Limb (tissue), 2 donors: ENCODE measurements around the gene RHO.
A peak's percentile ranks its signal among the peaks of the same experiment; 100 is the strongest.

ENCODE experiments used
- DNase-seq, 2 donors: peaks; one replicate each; pipeline ENCODE4 v3.0.0-alpha.2; 2016; ENCODE audit errors: extremely low spot score in 2 of 2

The RHO gene

DNA sequence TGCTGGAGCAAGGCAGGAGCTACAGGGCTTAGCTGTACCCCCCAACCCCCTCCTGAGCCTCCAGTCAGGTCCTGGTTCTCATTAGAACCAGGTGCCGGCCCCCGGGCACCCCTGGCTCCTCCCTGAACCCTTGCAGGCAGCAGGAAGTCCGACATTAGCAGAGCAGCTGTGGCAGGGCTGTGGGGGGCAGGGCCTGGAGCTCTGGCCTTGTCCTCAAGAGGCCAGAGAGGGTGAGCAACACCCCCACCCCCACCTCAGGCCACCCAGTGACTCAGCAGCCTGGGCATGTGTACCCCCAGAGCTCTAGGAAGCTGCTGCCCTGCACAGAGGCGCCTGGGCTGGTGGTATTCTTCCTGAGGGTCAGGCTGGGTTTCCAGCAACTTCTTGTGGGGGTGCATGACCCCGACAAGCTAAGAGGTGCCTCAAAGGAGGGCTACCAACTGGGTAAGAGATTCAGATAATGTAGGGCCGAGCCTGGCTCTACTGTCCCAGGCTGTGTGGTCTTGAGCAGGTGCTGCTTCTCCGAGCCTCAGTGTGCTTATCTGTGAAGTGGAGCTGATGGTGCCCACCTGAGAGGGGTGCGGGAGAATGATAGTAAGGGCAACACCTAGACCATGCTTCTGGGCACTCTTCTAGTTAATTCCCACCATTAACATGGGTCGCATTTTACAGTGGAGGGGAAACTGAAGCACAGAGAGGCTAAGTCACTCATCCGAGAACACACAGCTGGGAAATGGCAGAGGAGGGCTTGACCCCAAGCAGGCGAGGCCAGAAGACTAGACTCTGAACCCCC lies 30.5 kb downstream of the RHO start:
- DNase-seq = no peak

DNA sequence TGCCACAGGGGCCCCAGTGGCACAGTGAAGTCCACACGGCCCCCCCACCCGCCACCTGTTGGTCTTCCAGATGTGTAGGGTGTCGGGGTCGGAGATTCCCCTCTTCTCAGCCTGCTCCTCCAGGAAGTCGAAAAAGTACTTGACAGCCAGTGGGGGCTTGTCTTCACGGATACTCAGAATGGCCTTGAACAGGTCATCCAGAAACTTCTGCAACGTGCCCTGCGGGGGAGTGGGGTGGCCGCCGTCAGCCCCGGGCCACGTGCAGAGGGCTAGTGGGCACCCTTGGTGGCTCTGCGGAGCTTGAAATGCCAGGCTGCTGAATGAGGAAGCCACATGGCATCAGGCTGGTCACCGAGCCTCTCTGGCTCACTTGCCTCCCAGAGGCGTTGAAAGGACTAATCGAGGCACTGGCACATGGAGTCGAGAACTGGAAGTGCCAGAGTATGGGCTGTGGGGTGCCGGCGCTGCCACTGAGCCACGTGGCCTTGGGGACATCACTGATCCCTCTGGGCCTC lies 31.2 kb downstream of the RHO start:
- DNase-seq = no peak

DNA sequence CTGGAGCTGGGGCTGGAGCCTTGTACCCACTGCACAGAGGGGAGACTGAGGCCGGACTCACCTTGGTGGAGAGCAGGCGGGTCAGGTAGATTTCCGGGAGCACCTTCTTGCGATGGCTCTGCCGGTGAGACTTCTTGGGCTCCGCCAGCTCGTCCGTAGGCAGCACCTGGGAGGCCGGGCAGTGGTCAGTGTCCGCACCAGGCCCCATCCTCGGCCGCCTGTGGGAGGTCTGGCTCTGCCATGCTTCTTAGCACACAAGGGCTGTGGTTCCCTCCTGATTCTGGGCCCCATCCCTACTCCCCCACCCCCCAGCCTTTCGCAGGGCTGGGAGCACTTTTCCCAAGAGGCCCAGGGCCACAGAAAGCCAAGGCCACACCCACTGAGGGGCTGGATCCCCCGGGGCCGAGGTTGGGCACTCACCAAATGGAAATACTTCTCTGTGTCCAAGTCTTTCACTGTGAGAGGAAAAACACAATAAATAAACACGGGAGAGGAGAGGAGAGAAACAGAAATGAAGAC lies 31.9 kb downstream of the RHO start:
- peak in 1 of 2 donors; percentile 23 for DNase-seq

DNA sequence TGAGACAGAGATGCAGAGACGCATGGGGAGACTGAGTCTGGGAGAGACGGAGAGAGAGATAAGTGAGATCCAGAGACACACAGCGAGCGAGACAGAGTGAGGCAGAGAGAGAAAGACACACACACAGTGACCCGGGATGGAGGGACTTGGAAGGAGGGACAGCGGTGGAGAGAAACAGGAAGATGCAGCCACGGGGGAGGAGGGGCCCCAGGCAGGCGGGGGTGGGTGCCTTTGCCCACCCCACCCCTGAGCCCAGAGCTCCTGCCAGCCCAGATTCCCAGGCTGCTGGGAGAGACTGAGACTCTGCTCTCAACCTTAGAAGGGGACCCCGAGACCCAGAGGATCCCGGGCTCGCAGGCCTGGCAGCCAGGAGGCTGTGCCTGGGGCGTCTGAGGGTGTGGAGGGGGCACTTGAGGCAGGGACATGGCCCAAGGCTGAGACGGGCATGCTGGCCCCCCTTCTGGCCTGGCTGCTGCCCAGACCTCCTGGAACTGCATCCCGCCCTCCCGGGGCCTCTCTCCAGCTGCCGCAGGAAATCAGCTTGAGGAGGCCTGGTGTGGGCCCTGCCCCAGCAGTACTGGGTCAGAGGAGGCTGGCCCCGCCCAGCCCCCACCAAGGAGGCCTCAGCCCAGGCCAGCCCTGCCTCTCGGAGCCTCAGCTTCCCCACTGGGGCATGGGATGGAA lies 32.6 kb downstream of the RHO start:
- peak; percentile 80 to 82 for DNase-seq

DNA sequence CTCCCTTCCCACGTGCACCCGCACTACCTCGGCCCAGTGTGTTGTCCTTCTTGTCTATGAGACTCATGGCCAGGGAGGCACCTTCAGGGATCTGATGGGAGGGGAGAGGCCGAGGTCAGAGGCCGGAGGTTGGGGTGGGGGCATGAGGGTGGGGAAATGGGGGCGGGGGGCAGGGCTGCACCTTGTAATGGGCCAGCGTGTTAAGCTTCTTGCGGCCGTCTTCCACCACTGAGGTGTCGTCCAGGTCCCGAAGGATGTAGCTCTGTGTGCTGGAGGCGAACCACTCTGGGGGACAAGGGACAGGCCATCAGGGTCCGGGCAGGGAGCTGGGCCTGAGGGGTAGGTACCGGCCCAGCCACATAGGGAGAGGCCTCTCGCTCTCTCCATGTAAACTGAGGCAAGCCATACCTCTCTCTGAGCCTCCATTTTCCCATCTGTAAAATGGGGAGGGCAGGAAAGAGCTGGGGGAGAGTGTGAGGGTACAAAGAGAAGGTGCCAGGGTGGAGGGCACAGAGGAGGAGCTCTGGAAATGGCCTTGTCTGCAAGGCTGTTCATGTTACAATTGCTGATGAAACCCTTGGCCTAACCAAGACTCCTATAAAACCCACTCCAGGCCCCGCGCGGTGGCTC lies 33.3 kb downstream of the RHO start:
- no peak for DNase-seq

DNA sequence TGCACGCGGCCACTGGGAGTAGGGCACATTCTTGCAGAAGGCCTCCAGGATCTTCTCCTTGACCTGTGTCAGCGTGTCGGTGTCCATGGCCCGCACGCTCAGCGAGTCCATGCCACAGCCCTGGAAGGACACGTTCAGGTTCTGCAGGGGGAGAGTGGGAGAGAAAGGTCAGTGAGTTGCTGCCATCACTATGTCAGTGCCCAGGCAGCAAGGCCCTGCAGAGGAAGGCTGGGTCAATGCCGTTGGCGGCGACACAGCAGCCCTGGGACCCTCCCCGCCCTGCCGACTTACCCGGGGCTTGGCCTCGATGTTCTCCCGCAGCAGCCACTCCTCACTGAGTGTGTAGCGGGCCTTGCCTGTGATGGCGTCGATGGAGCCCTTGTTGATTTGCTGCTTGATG lies 34.4 kb downstream of the RHO start:
- DNase-seq = no peak

DNA sequence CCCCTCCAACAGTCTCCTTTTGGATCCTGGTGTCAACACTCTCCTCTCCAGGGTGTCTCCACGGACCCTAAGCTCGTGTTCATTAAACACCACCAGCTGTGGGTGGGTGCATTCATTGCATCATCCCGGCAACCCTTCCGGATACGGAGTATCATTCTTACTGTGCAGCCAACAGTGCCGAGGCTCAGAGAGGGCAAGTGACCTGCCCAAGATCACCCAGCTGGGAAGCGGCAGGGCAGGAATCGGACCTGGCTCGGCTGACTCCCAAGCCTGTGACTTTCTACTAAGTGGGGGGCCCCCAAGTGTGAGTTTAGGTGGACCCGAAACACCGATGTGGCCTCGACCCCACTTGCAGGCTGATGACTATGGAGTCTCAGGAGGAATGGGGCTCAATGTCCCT lies 34.9 kb downstream of the RHO start:
- no peak for DNase-seq

DNA sequence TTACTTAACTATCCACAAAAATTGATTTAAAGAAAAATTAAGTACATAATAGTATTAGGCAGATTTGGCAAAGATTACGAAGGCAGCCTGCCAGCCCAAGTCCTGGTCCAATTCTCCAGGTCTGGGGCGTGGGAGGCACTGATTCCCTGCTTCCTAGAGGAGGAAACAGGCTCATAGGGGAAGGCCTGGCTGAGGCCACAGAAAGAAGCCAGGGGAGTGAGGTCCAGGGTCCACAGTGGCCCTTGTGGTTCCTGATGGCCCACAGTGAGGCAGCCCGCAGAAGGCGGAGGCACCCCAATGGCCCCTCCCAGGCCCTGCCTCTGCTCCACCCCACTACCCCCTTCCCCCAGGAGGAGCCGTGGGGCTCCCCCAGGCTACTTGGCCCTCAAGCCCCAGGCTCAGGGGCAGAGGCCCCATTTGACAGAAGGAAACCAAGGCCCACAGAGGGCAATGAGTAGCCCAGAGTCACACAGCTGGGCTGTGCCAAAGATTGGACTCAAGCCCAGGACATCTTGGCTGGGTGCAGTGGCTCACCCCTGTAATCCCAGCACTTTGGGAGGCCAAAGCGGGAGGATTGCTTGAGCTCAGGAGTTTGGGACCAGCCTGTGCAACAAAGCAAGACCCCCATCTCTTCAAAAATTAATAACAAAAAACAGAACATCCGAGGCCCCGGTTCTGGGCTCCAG lies 35.6 kb downstream of the RHO start:
- no peak for DNase-seq

DNA sequence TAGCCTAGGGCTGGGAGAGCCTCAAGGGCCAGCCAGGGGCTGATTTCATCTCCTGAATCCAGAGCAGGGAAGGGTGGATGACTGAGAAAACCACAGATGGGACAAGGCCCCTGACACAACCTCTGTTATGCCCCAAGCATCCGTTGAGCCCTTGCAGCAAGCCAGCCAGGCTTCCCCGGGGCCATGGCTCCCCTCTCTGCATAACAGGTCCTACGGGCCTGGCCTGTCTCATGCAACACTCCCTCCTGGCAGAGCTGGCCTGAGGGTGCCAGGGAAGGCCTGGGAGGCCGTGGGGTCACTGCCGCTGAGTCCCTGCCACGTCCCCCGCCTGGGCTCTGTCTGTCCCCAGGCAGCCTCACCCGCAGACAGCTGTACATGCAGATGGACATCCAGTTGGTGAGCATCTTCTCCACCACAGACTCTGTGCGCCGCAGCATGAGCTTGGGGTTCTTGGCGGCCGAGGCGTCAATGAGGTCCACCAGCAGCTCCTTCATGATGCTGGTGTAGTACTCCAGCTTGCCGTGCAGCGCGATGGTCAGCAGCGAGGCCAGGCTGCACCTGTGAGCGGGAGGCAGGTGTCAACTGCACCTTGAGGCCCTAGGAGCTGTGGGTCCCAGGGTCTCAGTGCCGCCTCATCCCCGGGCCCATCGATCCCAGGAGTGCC lies 36.7 kb downstream of the RHO start:
- no peak for DNase-seq

DNA sequence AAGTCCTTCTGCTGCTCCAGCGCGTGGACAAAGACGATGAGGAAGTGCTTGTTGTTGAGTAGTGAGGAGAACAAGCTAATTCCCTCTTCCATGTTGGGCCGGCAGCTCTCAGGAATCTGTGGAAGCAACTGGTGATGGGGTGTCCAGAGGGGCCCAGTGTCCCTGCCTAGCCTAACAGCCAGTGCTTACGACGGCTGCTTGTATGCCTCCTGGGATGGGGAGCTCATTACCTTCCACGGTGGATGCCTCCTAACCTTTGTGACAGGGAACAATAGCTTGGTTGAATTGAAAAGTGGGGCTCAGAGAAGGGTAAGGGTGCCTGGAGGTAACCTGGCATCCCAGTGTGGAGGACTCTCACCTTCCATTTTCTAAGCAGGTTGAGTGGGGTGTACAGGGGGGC lies 37.5 kb downstream of the RHO start:
- DNase-seq = no peak

DNA sequence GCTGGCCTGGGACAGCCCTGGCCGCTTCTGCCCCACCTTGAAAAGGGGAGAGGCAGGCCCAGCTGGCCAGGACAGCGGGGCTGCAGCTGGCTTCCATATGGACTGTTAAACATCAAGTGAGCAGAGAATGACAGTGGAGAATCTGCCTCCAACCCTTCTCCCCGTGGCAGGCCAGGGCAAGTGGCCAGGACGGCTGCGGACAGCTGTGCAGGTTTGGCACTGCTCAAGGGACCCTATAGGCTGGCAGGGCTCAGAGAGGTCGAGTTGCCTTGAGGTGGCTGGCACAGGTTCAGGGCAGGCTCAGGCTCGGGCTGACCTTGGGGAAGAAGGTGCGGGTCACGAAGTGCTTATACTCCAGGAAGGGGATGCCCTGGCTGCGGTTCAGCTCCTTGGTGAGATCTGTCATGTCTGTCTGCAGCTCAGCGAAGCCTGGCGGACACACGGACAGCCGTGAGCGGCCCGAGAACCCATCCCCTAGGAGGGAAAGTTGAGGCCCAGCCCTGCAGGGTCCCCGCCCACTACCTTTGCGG lies 38.8 kb downstream of the RHO start:
- DNase-seq = no peak

DNA sequence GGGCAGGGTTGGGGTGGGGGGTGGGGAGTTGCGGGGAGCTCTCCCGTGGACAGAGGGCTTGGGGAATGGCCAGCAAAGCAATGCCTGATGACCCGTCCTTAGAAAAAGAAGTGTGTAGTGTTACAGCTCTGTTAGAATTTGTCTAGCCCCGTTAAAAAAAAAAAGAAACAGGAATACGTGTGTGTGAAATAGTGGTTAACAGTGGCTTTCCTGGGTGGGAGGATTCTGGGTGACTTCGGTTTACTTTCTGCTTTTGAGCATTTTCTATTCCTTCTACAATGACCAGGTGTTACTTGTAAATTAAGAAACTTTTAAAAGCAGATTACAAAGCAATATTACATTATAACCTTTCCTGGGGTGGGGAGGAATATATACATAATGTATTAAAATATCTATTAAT lies 39.5 kb downstream of the RHO start:
- DNase-seq = no peak

DNA sequence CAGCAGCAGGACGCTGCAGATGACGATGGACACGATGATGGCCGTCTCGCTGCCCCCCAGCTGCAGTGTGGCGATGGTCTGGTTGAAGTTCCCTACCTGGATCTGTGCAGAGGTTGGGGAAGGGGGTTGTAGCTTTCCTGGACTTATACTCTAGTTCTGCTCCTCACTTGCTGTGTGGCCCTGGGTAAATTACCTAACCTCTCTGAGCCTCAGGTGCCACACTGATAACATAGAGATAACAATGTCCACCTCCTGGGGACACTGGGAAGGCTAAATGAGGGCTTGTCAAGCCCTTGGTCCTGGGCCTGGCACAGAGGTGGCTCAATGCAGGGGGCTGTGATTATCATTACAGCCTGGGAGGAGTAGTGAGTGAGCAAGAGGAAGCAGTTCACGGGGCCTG lies 41.4 kb downstream of the RHO start:
- DNase-seq = no peak

DNA sequence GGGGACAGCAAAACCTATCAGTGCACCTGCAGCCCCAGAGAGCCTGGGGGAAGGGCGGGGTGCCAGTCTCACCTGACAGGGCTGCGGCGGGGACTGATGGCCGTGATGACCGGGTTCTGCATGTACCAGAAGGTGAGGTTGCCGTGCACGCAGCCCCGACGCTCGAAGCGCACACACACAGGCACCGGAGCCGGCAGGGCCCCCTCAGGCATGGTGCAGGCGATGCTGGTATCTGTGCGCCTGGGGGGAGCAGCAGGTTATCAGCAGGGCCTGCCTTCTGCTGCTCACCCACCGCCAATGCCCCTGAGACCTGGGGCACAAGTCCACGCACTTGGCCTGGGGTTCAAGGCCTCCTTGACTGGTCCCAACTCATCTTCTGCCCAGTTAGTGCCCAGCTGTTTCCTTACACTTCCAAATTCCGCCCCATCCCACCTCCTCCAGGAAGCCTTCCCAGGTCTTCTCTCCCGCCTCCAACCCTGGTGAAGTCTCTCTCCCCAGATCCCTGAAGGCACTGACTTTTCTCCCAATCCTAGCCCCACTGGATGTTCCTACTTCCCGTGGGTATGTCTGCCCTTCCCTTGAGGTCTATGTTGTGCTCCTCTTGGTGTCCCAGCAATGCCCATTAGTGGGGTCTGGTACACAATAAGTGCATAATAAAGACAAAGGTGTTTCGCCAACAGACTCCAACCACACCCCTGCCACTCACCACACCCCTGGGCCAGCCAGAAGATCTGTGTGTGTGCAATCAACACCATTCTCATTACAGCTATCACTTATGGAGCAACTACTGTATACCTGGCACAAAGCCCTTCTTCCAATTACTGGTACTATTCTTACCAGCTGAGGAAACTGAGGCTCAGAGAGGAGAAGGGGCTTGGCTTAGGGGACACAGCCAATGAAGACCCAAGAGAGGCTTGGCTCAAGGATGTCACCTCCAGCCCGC lies 43.4 kb downstream of the RHO start:
- DNase-seq = no peak

DNA sequence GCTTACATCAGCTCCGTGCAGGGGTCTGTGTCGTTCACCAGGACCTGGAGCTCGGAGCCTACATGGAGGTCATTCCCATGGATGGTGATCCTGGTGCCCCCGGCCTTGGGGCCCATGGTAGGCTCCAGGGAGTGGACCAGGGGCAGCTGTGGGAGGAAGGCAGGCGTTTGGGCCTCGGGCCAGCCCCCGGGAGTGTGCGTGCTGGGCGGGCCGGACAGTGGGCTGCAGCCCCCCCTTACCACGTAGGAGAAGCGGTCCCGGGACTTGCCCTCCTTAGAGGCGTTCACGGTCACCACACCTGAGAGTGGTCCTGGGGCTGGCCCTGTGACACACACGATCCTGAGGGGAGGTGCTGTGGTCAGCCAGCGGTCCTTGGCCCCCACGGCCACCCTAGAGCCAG lies 44.2 kb downstream of the RHO start:
- no peak for DNase-seq

DNA sequence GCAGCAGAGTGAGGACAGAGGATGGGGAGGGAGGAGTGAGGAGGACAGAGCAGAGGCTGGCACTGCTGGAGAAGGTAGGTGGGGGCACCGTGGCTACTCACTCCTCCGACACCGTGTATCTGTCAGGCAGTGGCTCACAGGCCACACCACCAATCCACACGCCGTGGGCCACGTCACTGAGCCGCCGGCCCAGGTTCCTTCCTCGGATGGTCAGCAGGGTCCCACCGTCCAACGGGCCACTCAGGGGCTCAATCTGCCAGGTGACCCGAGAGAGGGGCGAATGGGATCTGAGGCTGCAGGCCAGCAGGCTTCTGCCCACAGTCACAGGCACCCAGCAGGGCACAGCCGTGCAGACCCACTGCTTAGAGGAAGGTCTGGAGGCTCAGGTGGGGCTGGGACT lies 45.1 kb downstream of the RHO start:
- DNase-seq = no peak

DNA sequence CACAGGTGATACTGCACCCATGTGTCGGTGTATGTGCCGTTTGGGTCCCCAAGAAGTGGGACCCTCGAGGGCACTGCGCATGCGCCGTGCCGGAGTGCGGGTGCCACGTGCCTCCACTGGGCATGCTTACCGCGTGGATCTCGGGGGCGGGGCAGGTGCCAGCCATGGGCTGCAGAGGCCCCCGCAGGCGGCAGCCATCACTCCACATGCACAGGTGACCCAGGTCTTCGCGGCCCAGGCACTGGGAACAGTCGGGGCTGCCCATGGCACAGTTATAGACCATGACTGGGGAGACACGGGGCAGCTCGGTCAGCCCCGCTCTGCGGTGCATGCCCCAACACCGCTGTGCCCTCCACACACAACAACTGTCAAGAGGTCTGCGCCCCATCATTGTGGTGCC lies 45.8 kb downstream of the RHO start:
- DNase-seq = no peak

DNA sequence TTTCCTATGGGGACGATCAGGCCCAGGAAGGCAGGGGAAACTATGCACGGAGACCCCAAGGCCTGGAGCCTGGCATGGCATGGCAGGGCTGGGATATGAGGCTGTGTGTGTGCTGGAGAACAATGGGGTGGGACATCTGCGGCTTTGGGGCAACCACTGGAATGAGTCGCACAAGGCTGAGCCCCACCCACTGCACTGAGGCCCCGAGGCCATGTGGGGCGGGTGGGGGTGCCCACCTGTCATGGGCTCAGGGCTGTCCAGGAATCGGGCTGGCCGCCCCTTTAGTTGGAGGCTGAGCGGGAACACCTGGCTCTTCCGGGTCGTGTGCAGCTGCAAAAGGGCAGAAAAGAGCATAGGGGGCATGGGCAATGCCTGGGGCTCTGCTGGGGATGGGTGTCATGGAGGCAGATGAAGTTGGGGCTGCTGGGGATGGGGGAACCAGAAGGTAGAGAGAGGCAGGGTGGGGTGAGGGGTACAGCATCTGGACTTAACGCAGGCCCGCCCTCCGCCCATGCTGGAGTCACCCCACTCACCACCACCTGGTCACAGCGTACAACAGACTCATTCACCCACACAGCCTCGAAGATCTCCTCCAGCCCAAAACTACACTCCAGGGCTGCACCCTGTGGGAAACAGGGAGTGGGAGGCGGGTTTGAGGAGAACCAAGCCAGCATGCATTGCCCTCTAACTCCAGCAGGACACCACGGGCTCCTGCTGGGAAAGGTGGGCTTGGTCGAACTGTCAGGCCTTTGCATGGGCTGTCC lies 47.0 kb downstream of the RHO start:
- no peak for DNase-seq

DNA sequence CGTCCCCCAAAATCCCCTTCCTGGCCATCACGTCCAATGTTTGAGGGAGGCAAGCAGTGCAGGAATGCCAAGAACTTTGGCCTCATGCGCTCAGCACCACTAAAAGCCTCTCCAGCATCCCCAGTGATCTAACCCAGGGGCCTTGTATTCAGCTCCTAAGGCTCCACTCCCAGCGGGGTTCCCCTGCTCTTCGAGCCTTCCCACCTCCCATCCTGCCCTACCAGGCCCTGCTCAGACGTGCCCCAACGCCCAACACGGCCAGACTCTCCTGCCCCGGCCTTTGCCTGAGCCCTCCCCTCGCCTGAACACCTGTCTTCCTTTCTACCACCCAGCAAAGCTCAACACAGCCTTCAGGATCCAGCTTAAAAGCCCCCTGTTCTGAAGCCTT lies 47.6 kb downstream of the RHO start:
- no peak for DNase-seq
